ENCODE measurements around the gene SHROOM3.

- no peak for TF ChIP-seq TAF1 (IDR thresholded peaks at IDR 0.05; ENCODE audit: borderline replicate concordance, insufficient read depth, low read length)
- no peak for TF ChIP-seq POLR2AphosphoS5 (IDR thresholded peaks at IDR 0.05; ENCODE audit: low read depth, low read length)
- no peak for TF ChIP-seq REST (IDR thresholded peaks at IDR 0.05; ENCODE audit: insufficient read depth in 1 of 2, low read depth in 2 of 2, low read length in 2 of 2)
- TF ChIP-seq FOXP2 (optimal IDR thresholded peaks at IDR 0.05; ENCODE audit: borderline replicate concordance, extremely low read depth, extremely low read length, insufficient read depth), result no peak
- TF ChIP-seq SIN3A (IDR thresholded peaks at IDR 0.05; ENCODE audit: borderline replicate concordance, insufficient read depth, low read length), result no peak
Observed at GRCh38 chr4:76511947-76512346, 76.9 kb downstream of the SHROOM3 start.

Data from PFSK-1 (cell line).